Subcutaneous adipose tissue (tissue), 4 donors: ENCODE data around the gene PLOD2. TPM values are rescaled to one million over a fixed set of nuclear protein-coding genes. Genes with fewer than 3 reads are reported as not detected.

ENCODE experiments used
- total RNA-seq, 4 donors: library from RNA; depleted of rRNA; stranded (reverse); fragments of >200 nt; gene quantifications; one replicate each; pipeline ENCODE4 v1.1.0, GENCODE V29; 2016
- TF ChIP-seq, protein P1 (sequence below): fragments of 450-650 bp; IDR thresholded peaks from one replicate; pipeline ENCODE4 v1.5.1; 2016; ENCODE audit warnings: low read depth, mild to moderate bottlenecking, control low read depth, antibody characterized with exemption, moderate library complexity

PLOD2 gene
- total RNA-seq, 4 donors from 2014 or later: 86.7 to 144 (median 93.8) TPM

DNA sequence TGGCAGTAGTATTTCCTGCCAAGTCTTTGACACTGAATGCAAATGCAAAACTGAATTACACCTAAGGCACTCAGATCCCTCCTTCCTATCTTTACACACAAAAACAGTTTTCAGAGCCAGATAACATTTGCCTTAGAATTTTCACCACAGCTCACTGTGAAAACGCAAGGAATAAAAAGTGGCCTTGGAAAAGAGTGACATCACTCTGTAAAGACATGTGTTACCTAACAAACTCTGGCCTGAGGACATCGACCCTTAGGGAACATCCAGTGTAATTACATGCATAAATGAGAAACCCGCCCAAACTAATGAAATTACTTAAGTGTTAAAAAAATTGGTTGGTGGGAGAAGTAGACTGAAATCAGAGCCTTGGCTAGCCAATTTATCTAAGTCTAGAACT, 88.9 kb downstream of the PLOD2 start:
- TF ChIP-seq, protein P1, sequence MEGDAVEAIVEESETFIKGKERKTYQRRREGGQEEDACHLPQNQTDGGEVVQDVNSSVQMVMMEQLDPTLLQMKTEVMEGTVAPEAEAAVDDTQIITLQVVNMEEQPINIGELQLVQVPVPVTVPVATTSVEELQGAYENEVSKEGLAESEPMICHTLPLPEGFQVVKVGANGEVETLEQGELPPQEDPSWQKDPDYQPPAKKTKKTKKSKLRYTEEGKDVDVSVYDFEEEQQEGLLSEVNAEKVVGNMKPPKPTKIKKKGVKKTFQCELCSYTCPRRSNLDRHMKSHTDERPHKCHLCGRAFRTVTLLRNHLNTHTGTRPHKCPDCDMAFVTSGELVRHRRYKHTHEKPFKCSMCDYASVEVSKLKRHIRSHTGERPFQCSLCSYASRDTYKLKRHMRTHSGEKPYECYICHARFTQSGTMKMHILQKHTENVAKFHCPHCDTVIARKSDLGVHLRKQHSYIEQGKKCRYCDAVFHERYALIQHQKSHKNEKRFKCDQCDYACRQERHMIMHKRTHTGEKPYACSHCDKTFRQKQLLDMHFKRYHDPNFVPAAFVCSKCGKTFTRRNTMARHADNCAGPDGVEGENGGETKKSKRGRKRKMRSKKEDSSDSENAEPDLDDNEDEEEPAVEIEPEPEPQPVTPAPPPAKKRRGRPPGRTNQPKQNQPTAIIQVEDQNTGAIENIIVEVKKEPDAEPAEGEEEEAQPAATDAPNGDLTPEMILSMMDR: no peak

DNA sequence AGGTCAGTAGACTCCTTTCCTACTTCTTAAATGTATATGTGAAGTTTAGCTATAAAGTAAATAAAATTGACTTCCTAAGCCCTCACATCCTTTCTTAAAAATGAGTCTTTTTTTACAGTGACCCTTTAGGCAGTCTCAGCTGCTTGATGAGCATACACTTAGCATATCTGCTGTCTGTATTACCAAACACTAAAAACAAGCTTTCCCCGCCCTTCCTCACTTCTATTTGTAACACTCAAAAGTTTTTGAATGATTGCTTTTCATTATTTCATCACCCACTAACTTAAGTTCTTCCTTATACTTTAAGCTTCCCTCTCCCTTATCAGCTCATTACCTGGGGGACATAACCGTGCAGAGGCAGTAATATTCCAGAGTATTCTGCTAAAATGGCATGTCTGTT, 89.4 kb downstream of the PLOD2 start:
- TF ChIP-seq, protein P1: no peak

DNA sequence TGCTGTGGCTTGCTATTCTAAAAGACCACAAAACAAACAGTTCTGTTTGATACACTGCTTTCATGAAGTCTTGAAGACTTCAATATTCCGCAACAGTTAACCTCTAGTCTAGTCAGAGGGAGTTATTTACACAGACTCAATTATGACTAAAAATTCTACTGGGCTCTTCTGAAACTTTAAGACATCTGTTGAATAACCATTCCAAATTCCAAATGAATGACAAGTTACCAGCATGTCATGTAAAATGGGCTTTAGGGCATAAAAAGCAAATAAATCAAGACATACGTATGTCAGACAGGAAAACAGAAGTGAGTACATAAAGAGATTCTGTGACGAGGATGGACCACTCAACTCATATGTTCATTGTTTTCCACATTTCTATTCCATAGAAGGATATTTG, 93.9 kb downstream of the PLOD2 start:
- TF ChIP-seq, protein P1: no peak

DNA sequence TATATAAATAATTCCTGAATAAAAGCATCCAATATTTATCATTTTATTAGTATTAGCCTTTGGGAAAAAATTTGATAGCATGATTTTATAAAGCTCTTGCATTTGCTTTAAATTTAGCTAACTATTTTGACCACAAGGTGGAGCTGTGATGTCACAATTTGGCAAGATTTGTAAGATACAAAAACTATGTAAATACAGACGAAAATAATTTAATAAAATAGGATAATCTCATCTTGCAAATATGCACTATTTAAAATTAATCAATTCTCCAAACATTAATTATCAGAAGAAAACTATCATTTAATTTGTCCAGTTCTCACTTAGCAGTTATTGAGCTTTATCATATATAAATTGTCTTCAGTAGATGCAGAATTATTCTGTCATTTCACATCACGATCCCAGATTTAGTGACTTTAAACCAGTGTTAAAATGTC, 95.4 kb downstream of the PLOD2 start:
- TF ChIP-seq, protein P1: no peak

DNA sequence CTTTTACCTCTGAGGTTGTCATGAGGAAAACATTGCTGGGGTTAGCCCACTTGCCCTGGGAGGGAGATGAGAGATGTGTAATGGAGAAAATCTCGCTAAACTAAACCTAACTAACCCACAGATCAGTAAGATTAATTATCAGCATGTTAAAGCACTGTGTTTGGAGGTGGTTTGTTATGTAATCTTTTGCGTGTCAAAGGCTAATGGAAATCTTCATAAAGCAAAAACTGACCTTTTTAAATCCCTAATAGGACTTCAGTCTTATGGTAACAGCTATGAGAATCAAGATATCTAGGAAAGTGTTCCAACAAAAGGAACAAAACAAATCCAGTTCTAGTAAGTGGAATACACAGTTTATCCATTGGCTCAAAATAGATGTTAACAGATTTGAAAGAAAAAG, 102.7 kb downstream of the PLOD2 start:
- TF ChIP-seq, protein P1: no peak

DNA sequence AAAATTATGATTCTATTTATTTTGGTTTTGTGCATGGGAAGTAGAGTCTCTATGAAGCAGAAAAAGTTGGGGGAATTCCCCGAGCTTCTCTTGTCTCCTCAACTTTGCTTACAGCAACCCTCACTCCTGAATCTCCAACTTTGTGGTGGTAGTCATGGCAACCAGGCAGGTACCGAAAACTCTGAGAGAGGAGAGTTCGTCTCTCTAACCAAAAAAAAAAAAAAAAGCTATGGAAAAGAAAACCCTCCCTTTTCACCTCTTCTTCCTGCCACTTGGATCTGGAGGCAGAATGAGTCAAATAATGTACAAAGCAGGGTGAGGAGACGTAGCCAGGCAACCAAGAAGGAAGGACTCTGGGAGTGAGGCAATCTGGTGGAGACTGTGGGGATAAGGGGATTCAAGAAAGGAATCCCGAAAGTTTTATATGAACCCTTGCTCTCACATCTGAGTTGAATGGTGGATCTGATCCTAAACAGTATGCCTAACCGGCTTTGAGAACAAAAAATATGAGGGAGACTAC, 108.1 kb downstream of the PLOD2 start:
- TF ChIP-seq, protein P1: no peak

DNA sequence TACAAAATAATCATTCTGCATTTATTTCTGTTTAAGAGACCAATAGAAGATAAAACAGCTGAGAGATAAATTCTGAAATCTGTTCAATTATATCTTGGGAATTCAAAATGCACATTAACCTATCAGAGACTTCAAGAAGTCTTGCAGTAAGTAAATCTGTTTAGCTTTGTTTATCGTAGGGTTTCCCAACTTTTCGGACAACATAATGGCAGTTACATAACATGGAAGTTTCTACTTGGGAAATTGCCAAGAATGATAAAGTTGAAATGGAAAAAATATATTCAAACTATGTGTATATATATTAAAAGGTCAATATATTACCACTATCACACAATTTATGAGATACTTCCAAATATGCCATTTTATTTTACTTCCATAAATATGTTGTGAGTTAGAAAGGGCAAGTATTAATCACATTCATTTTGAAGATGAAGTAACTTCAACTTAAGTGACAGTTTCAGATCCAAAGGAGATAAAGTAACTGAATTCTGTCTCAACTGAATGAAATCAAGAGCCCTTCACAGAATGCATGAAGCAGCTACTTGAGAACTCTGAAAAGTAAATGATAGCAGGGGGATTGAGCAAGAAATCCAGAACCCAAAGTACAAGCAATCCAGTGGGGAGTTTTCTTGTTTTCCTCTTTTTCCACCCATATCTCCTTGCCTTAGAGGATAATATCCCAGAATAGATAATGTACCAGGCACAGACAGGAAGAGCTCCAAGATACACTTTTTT, 108.8 kb downstream of the PLOD2 start:
- TF ChIP-seq, protein P1: no peak
